SU-DHL-6 (cell line): ENCODE results near the gene NPIPB8.
"Not testable (repeated sequence)": the region's sequence is repeated elsewhere in the genome, so short reads cannot be mapped to it uniquely, and the experiment has no call there.

Source experiments
- H2AFZ ChIP-seq: fragments of 200-600 bp; sonication (generic); 2 replicates; pipeline ENCODE4 v1.6.1; 2014; ENCODE audit warnings: low read depth, mild to moderate bottlenecking, moderate library complexity, mixed read lengths, antibody characterized with exemption, low read length; ENCODE audit not compliant: severe bottlenecking
- H3F3A ChIP-seq: fragments of 200-600 bp; shearing (Covaris generic); 2 replicates; pipeline ENCODE4 v1.6.0; 2016; ENCODE audit warnings: antibody characterized with exemption, mild to moderate bottlenecking; ENCODE audit not compliant: insufficient read depth
- H3K27ac ChIP-seq: fragments of 200-600 bp; sonication (generic); 2 replicates; pipeline ENCODE4 v1.5.1; 2016; ENCODE audit warnings: low read depth, mild to moderate bottlenecking, low read length, moderate library complexity, mixed read lengths
- H3K27me3 ChIP-seq: fragments of 200-600 bp; sonication (generic), shearing (Covaris generic); 2 replicates; pipeline ENCODE4 v1.6.0; 2014; ENCODE audit warnings: mild to moderate bottlenecking, low read length
- H3K36me3 ChIP-seq: fragments of 200-600 bp; sonication (generic); 2 replicates; pipeline ENCODE4 v1.6.1; 2014; ENCODE audit warnings: mild to moderate bottlenecking, low read length, mixed read lengths
- H3K4me2 ChIP-seq: fragments of 300-600, 200-600 bp; shearing (Covaris generic), sonication (generic); 2 replicates; pipeline ENCODE4 v1.6.0; 2014; ENCODE audit warnings: low read length, low read depth, mild to moderate bottlenecking; ENCODE audit not compliant: poor library complexity, severe bottlenecking
- H3K4me3 ChIP-seq: fragments of 200-600 bp; sonication (generic); 2 replicates; pipeline ENCODE4 v1.5.1; 2014; ENCODE audit warnings: antibody characterized with exemption, low read length, mild to moderate bottlenecking, mixed read lengths; ENCODE audit not compliant: insufficient read depth, poor library complexity, severe bottlenecking
- H3K79me2 ChIP-seq: fragments of 200-600 bp; sonication (generic); 2 replicates; pipeline ENCODE4 v1.6.1; 2014; ENCODE audit warnings: mild to moderate bottlenecking, low read length, moderate library complexity; ENCODE audit not compliant: insufficient read depth
- H3K9ac ChIP-seq: fragments of 200-600 bp; sonication (generic); 2 replicates; pipeline ENCODE4 v1.7.0; 2014; ENCODE audit warnings: mild to moderate bottlenecking, low read length
- H3K9me2 ChIP-seq: fragments of 200-600 bp; sonication (generic); replicated peaks from 2 replicates; pipeline ENCODE4 v1.6.1; 2014; ENCODE audit warnings: low read length; ENCODE audit not compliant: insufficient read depth
- H3K9me3 ChIP-seq: fragments of 200-600 bp; sonication (generic); 2 replicates; pipeline ENCODE4 v1.6.1; 2014; ENCODE audit warnings: low read length, mixed read lengths; ENCODE audit not compliant: insufficient read depth
- H4K20me1 ChIP-seq: fragments of 200-600 bp; sonication (generic); 2 replicates; pipeline ENCODE4 v1.6.1; 2014; ENCODE audit warnings: low read depth, mild to moderate bottlenecking, antibody characterized with exemption, low read length, moderate library complexity, mixed read lengths
- CTCF ChIP-seq: fragments of 200-600 bp; sonication (generic); IDR thresholded peaks from one replicate; pipeline ENCODE4 v1.5.1; 2017; ENCODE audit warnings: antibody characterized with exemption, mild to moderate bottlenecking, low read length, moderate library complexity; ENCODE audit not compliant: insufficient read depth, poor library complexity, severe bottlenecking
- EZH2phosphoT487 ChIP-seq: fragments of 200-600 bp; sonication (generic), shearing (Covaris generic); conservative IDR thresholded peaks from 2 replicates; pipeline ENCODE4 v1.6.1; 2018; ENCODE audit warnings: mild to moderate bottlenecking, antibody characterized with exemption, low read length, moderate library complexity, mixed read lengths

Gene NPIPB8

GRCh38 chr16:28617874-28618273 is 20.0 kb upstream of the NPIPB8 start:
- Histone ChIP-seq H4K20me1 (no peaks in the 10 kb centered on the region), H3K9me3 (no peaks in the 10 kb centered on the region), H3F3A (no peaks in the 10 kb centered on the region), H3K27ac (no peak overlapping the region), H3K9ac (no peak overlapping the region), H3K4me2 (peak overlapping the region; percentile 25), H3K4me3 (no peak overlapping the region), H3K9me2 (no peaks in the 10 kb centered on the region), H3K79me2 (no peaks in the 10 kb centered on the region), H2AFZ (no peak overlapping the region), H3K36me3 (no peaks in the 10 kb centered on the region), H3K27me3 (no peaks in the 10 kb centered on the region)
- no peak for TF ChIP-seq EZH2phosphoT487

- H3K4me2 ChIP-seq, result not testable (repeated sequence)
Observed at GRCh38 chr16:28620316-28620715, 17.5 kb upstream of the NPIPB8 start.

GRCh38 chr16:28621481-28622155 is 16.2 kb upstream of the NPIPB8 start:
- Histone ChIP-seq H3K9me2 (no peaks in the 10 kb centered on the region), H3K9ac (no peak overlapping the region), H3K36me3 (no peaks in the 10 kb centered on the region), H2AFZ (no peak overlapping the region), H3K4me3 (no peak overlapping the region), H3K27ac (no peak overlapping the region), H4K20me1 (no peaks in the 10 kb centered on the region), H3K27me3 (no peaks in the 10 kb centered on the region), H3K79me2 (no peaks in the 10 kb centered on the region), H3K4me2 (no peak overlapping the region), H3F3A (no peaks in the 10 kb centered on the region), H3K9me3 (no peaks in the 10 kb centered on the region)
- TF ChIP-seq EZH2phosphoT487 (no peak), CTCF (no peak)

More at GRCh38 chr16:28620316-28620715, 17.5 kb upstream of the NPIPB8 start:
- H3K27me3 ChIP-seq, H2AFZ ChIP-seq, H3K9me2 ChIP-seq, H3K79me2 ChIP-seq, H3K4me3 ChIP-seq, H3K9me3 ChIP-seq, H3K9ac ChIP-seq, H3K36me3 ChIP-seq, H4K20me1 ChIP-seq, H3F3A ChIP-seq, H3K27ac ChIP-seq: not testable (repeated sequence)

- H3K4me3 ChIP-seq, H3K9me2 ChIP-seq, H3K9ac ChIP-seq, H2AFZ ChIP-seq, H3K27ac ChIP-seq, H3K36me3 ChIP-seq, H3K79me2 ChIP-seq, H4K20me1 ChIP-seq, H3K27me3 ChIP-seq, H3F3A ChIP-seq, H3K9me3 ChIP-seq: not testable (repeated sequence)
- H3K4me2 ChIP-seq, result peak overlapping the region; percentile 28
Observed at GRCh38 chr16:28622532-28623171, 15.2 kb upstream of the NPIPB8 start.
